Endothelial cell of umbilical vein (primary cell): Measurements from ENCODE around the gene ATCAY.

Source experiments
- CTCF ChIP-seq, 2 donors: IDR thresholded peaks; 1 replicate in 1 of 2; 2 replicates in 1 of 2; pipeline ENCODE4 v1.5.1; 2011; ENCODE audit warnings: low read length in 2 of 2, mild to moderate bottlenecking in 2 of 2, moderate library complexity in 2 of 2, control low read depth in 1 of 2, inconsistent platforms in 1 of 2, low read depth in 1 of 2; ENCODE audit not compliant: insufficient read depth in 1 of 2; ENCODE audit errors: extremely low read depth in 1 of 2
- EZH2 ChIP-seq: IDR thresholded peaks from 2 replicates; pipeline ENCODE4 v1.6.1; 2012; ENCODE audit warnings: borderline replicate concordance, low read depth, mild to moderate bottlenecking, moderate library complexity, low read length, inconsistent platforms; ENCODE audit not compliant: severe bottlenecking
- POLR2A ChIP-seq: IDR thresholded peaks from 2 replicates; pipeline ENCODE4 v1.6.1; 2012; ENCODE audit warnings: low read depth, mild to moderate bottlenecking, control low read depth, low read length

GRCh38 chr19:3916033-3916432 is 35.5 kb downstream of the ATCAY start:
- no peak for TF ChIP-seq POLR2A
- TF ChIP-seq CTCF (IDR thresholded peaks at IDR 0.05; ENCODE audit: extremely low read depth in 1 of 2, insufficient read depth in 1 of 2, low read depth in 1 of 2, low read length in 2 of 2), result no peak
- TF ChIP-seq EZH2, result no peak
